NCI-H1436 (cell line): Measurements from ENCODE around the gene GFAP.
"Not testable (repeated sequence)": the region's sequence is repeated elsewhere in the genome, so short reads cannot be mapped to it uniquely, and the experiment has no call there.

Source experiments
- DNase-seq: peaks from one replicate; lab custom pipeline; 2025; lab: John Stamatoyannopoulos, UW

The GFAP gene

GRCh38 chr17:44915321-44915726, at the start of gene GFAP:
Gene GFAP, minus strand, starts transcription at chr17:44915500. Its CDS starts 14 bp downstream, at chr17:44915486.
- no peak for DNase-seq

- no peak for DNase-seq
These were observed 46.6 kb upstream of the GFAP start for GRCh38 chr17:44961921-44962350.

DNA sequence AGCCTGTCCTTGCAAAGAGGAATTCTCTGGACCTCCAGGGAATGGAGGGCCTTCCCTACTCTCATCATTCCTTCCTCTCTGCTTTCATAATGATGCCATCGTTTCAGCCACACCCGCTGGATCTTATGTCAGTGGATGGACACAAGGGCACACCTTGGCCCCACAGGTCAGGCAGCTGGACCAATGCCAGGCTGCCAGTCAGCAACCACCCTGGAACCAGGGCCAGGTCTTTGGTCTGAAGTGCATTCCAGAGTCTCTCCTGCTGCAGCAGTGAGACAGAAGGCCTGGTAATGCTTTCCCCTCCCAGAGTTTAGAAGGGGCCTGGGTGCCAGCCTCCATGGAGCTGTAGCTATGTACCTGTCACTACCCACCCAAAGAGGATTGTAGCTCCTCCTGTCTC, 45.4 kb upstream of the GFAP start:
- DNase-seq = no peak

GRCh38 chr17:44959821-44960531, 44.7 kb upstream of the GFAP start:
- no peak for DNase-seq

GRCh38 chr17:44956998-44957981, 42.0 kb upstream of the GFAP start:
- no peak for DNase-seq

GRCh38 chr17:44955674-44956425, 40.5 kb upstream of the GFAP start:
- no peak for DNase-seq

DNA sequence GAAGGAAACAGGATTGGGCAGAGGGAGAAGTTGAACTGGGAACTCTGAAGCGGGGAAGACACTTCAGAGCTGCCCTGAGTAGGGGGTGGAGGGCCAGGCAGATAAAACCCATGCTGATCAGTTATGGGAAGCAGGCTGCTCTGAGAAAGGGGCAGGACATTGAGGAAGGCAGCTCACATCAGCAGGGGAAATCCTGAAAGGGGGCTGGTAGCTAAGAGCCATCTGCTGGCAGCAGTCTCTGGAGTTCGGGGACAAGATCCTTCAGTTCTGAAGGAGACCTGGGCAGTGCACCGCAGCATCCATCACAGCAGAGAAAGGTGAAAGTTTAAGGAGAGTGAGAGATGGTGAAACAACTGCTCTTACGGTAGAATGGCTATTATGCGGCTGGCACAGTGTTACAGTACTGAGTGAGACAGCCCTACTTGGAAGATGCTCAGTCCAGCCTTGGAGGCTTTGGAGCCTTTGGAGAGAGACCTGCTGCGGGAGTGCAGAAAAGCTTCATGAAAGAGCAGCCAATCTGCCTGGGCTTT, 37.7 kb upstream of the GFAP start:
- DNase-seq = no peak

GRCh38 chr17:44948315-44948795, 33.1 kb upstream of the GFAP start:
- no peak for DNase-seq

DNA sequence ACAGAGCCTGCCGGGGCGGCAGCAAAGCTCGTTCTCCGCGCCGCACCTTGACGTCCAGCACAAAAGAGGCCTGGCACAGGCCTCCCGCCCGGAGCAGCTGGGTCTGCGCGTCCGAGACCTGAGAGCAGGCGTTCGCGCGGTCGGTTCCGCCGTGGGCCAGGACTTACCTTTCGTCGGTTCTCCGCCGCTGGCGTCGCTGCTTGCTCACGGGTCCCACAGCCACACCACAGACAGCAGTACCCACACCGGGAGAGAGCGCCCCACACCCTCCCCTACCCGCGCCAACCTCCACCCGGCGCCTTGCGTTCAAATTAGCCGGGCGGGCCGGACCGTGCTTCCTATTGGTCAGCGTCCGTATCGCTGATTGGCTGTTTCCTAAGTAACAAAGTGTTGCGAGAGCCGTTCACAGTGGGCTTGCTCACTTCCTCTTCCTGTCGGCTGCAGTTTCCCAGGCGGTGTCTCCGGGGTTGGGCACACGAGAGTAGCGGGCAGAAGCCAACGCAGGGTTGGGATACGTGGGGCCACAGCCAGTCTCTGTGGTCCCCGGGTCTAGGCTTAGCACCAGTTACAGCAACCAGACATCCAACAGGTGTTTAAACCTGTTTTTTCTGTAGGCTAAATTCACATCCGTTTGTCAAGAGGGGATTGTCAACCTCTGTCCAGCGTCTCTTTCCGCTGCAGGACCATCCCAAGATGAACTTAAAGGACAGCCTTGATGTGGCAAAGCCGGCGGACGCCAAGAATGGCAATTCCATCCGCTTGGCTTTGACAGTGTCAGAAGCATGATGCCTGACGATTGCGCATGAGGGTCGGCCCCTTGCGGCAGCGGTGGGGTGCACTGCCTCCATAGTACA, 32.4 kb upstream of the GFAP start, which contains the start of gene KIF18B:
KIF18B (minus strand) TSS at position 313 of the 854 bp plus-strand sequence. CDS start 11,429 bp downstream, outside the sequence.
- peak; percentile 99 for DNase-seq

- DNase-seq = not testable (repeated sequence)
These were observed 30.4 kb upstream of the GFAP start for GRCh38 chr17:44945652-44946051.

DNA sequence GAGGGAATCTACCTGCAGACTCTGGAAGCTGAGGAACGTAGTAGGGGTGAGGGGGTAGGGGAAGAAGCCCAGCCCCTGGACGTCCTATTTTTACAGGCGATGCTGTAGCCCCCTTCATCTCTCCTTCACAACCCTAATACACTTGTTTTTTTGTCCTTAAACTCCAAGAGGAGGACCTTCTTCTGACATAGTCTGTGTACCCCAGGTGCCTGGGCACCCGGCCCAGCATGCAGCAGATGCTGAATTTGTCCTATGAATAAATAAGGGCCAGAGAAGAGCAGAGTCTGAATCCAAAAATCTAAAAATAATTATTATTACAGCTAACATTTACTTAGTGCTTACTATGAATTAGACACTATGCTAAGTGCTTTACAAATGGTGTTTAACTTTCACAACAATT, 27.2 kb upstream of the GFAP start:
- no peak for DNase-seq

DNA sequence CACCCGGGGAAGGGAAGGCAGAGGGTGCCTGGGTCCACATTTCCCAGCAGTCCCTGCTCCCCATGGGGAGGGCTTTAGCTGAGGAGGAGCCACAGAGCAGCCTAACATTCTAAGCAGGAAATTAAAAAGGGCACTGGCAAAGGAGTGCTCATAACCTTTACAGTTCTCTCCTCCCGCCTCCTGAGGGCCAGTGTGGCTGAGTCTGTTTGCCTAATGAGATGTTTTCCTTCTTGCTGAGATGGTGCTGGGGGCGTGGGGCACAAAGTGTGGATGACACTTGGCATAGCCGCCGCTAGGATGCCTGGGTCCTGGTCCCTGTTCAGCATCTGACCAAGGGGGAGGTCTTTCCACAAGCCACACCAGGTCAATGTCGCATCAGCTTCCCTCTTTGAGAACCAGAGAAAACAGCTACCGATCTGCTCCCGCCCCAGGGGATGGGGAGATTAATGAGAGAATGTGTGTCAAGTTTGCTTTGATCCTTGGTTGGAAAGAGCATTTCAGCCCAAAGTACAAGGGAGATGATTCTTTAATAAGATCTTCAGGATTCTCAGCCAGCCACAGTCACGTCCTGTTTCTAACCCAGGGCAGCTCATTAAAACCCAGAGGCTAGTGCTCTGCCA, 26.5 kb upstream of the GFAP start:
- DNase-seq = no peak

GRCh38 chr17:44940768-44941167, 25.5 kb upstream of the GFAP start:
- DNase-seq = no peak

GRCh38 chr17:44940317-44940716, 25.0 kb upstream of the GFAP start:
- DNase-seq = no peak

DNA sequence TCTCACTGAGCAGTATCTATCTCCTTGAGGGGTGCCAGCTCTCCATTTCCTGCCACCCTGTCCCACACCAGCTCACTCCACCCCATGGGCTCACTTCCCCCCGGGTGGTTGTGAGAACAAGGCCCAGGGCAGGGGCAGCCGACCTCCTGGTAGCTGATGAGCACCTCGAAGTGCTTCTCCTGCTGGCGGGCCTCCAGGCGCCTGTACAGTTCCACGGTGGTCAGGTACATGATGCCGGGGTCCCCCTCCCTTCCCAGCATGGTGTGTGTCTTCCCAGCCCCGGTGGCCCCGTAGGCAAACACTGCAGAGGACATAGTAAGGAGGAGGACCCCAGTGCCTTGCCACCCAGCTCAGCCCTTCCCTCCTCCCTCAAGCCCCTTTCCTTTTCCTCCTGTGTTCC, 19.8 kb upstream of the GFAP start:
- no peak for DNase-seq

DNA sequence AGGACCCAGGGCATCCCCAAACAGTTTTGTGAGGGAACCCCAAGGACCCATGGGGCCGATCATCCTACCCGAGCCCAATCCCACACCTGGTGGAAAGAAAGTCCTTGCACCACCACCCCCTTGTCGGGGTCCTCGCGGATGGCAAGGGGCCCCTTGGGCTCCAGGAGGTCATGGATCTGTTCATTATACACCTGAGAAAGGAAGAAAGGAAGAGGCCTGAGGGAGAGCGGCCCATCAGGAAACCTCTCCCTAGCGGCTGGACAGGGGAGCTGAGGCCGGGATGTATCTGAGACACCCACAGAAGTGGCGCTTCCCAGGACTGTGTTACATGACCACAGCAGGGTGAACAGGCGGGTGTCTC, 19.4 kb upstream of the GFAP start:
- no peak for DNase-seq

GRCh38 chr17:44933824-44934744, 18.8 kb upstream of the GFAP start:
- no peak for DNase-seq

- DNase-seq = no peak
These were observed 17.4 kb upstream of the GFAP start for GRCh38 chr17:44932787-44933097.

DNA sequence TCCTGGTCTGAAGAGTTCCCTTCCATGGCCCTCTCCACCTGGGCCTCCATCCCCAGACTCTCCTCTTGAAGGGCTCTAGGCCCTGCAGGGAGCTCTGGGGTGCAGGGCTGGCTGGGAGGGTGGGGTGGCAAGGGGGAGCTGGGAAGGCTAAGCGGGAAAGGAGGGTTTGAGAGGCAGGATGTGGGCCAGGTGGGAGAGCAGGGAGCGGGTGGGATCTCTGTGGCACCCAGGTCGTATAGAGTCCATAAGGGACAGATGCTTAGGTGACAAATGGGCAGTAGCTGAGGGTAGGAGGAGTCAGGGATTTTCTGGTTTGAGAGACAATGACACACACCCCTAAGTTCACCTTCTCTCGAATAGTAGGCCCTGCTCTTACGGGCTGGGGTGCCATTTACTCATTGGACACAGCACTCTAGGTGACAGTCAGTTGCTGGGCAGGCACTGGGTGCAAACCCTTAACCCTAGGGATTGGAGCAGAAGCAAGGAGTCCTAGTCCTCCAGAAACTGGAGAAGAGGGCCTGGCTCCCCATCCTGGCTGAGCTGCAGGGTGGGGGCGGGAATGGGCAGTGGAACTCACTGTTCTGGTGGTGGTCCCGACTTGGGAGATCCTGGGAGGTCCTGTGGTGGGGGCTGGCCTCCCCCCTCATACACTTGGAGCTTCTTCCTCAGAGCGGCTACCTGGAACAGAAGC, 16.9 kb upstream of the GFAP start:
- DNase-seq = no peak
